GM21737 (cell line): Measurements from ENCODE around the gene PDGFD.
A peak's percentile ranks its signal among the peaks of the same experiment; 100 is the strongest.

ENCODE experiments used
- ATAC-seq: cut with Tn5 transposase; IDR thresholded peaks from one replicate; pipeline ENCODE4 v1.9.1; 2021; ENCODE audit warnings: mild to moderate bottlenecking, moderate library complexity; ENCODE audit not compliant: unreplicated experiment

The PDGFD gene

GRCh38 chr11:104095791-104096190 lies 68.2 kb downstream of the PDGFD start:
- ATAC-seq, result no peak

DNA sequence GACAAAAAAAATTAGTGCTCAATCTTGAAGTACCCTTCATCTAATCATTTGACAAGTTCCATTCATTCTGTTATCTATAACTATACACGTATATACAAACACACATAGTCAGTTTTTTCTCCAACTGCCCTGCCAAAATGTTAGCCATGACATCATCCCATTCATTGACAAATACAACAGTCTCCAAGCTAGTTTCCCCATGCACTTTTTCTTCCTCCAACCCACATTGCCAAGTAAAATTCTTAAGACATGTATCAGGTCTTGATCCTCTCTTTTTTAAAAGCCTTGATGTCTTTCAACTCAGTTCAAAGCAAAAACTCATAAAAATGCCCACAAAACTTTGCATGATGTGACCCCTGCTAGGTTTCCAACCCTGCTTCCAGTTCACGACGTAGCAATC lies 69.4 kb downstream of the PDGFD start:
- ATAC-seq, result no peak

GRCh38 chr11:104093426-104094280 lies 70.3 kb downstream of the PDGFD start:
- ATAC-seq, result no peak

DNA sequence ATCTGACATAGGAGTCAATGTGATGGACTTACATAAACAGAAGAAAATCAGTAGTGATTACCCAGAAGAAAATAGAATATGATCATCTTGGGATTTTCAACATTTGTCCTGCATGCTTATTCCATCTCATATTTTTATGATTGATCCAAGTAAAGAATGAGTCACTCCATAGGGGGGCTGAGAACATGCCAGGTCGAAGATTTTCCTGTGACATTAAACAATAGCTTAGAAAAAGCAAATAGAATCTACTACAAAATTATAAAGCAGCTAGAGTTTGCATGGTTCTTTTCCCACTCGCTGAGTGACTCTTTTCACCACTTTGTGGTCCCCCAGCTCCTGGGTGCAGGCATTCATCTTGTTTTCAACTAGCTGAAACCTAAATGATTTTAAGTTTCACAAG lies 71.2 kb downstream of the PDGFD start:
- no peak for ATAC-seq

DNA sequence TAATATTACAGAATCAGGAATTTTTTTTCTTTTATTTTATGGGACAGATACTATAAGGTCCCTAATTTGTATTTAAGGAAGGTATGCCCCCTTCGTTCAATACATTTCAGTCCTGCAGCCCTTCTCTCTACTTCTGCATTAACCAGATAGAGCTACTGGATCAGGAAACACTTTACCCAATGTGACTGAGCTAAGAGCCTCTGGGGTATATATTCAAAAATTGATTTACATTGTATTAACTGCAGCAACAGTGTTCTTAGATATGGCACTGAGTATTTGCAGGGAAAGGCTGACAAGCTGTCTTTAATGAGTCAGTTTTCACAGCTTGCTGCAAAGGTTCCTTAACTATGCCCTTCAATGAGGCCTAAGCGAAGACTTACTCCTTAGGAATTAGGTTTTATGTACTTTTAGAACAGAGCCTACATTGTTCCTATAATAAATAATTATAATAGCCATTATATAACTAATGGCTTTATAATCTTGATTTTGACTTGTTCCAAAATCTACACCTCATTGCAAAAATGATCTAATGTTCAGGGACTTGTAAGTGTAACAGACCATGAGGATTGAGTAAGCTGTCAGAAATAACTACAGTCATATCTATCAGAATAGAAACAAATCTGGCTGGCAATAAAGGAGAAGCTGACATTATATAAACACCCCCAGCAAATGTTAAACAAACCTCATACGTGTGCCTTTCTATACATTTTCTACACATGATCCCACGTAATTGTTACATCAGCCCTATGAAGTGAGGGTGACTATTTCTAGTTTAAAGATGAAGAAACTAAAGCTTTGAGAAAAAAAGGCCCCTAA lies 72.5 kb downstream of the PDGFD start:
- no peak for ATAC-seq

DNA sequence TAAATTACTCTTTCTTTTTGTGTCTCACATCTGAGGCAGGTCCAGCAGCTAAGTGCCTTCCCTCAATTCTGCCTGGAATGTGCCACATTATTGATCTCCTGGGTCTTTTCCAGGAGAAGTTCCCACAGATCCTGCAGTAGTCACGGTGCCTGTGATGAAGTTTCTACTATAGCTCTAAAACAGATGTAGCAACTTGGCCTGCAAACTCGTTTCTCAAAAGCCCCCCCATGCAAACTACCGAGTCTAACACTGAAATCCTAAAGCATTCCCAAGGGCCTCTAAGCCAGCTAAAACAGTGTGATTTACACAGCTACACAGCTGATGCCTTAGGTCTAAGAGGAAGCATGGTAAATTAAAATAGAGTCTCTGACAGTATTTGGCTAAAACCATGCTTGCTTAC lies 73.2 kb downstream of the PDGFD start:
- no peak for ATAC-seq

GRCh38 chr11:104089481-104089880 lies 74.5 kb downstream of the PDGFD start:
- no peak for ATAC-seq

- no peak for ATAC-seq
Observed at GRCh38 chr11:104086621-104087020, 77.3 kb downstream of the PDGFD start.

DNA sequence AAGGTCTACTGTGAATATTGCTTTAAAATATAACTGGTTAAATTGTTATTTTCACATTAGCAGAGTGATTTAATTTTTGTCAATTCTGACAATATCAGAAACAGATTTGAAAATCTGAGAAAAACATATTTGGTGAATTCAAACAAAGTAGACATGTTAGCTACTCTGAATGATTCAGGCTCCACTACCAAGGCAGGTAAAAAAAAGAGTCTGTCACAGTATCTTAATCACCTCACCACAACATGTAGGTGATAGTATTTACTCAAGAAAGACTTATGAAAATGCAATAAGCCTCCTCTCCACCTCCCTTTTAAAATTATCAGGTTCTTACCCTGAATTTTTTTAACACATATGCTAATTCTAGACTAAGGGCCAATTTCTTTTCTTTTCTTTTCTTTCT lies 85.0 kb downstream of the PDGFD start:
- ATAC-seq, result no peak

DNA sequence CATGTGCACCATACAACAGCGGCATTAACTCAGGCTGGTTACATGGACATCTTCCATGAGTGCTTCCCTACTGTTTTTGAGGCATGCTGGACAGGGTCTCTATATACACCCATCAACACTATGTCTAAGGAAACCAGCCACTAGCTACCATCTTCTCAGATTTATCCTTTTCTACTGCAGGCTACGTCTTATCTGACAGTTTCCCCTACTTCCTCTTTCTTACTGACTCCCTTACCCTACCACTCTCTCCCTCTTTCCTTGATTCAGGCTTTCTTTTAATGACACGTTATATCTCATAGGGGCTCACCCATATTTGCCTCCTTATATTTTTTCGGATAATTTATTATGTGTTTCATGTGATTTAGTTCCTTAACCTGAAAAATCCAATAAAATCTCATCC lies 85.7 kb downstream of the PDGFD start:
- no peak for ATAC-seq

DNA sequence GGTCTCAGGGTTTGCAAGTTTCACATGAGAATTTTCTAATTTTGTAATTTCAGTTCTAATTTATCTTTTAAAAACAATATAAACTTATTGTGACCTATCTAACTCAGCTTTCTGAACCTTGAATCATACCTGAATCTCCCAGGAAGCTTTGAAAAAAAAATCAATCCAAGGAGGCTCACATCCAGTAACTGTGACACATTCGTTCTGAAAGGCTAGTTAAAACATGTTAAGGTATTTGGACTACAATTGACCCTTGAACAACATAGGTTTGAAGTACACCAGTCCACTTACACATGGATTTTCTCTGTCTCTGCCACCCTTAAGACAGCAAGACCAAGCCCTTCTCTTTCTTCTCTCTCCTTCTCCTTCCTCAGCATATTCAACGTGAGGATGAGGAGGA lies 87.5 kb downstream of the PDGFD start:
- ATAC-seq, result no peak

GRCh38 chr11:104075706-104076105 lies 88.2 kb downstream of the PDGFD start:
- ATAC-seq, result no peak

DNA sequence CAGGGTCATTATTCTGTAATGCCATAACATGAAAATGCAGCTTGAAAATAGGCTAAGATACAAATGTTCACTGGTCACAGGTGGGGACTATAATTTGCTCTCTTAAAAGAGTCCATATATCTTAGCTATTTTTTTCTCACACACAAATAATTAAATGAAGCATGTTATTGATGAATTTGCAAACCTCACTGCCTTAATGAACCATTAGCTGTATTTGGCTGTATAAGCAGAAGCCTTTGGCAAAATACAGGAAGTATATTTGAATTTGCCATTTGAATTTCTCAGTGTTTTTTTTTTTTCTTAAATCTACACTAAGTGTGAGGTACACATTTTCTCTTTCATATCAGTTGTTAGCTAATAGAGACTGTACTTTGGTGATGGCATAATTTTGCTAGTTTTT lies 88.9 kb downstream of the PDGFD start:
- no peak for ATAC-seq

DNA sequence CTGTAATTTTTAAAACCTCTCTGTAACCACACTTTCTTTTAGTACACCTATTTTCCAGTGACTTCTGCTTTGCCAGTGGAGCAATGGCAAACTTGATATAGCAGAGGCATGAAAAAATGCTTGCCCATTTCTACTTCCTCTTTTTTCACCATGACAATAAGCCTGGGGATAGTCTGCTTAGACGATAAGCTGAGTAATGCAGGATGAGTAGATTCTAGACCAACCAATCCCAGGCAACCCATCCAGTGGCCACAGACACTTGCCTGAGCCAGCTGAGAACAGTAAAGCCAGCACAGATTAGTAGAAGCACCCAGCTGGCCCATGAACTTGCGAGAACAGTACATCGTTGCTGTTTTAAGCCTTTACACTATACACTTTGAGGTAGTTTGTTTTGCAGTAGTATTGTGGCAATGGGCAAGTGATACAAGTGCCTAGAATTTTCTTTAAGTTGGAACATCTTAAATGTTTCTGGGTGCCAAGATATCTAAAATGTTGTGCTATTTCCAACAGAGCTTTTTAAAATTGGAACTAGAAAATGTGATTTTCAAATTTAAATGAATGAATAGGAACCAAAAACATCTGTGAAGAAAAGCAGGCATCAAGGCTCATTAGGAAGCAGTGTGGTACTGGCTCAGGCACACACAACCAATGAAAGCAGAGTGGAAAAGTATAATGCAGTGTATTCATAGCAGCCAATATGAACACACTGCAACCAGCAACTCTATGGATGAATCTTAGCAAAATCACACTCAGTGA lies 89.8 kb downstream of the PDGFD start:
- ATAC-seq, result peak; percentile 84

DNA sequence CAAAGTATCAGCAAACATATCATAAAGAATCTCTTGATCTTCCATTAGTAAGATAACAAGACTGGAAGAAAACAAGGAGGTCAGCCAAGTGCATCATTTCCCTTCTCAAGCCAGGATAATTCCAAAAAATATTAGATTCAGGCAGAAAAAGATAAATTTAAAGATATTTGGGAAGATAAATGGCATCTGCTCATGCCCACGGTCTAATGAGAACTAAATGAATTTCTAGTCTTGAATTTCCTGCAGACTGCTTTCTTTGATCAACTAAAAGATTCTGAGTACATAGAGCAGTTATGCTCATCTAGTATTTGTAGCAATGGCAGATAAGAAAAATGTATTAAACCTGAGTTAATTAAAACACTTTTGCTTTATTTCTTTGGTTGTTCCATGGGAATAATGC lies 96.4 kb downstream of the PDGFD start:
- no peak for ATAC-seq

GRCh38 chr11:104064034-104064630 lies 99.8 kb downstream of the PDGFD start:
- no peak for ATAC-seq

- ATAC-seq, result no peak
Observed at GRCh38 chr11:104061853-104062521, 102.0 kb downstream of the PDGFD start.

GRCh38 chr11:104060820-104061219 lies 103.1 kb downstream of the PDGFD start:
- ATAC-seq, result no peak

DNA sequence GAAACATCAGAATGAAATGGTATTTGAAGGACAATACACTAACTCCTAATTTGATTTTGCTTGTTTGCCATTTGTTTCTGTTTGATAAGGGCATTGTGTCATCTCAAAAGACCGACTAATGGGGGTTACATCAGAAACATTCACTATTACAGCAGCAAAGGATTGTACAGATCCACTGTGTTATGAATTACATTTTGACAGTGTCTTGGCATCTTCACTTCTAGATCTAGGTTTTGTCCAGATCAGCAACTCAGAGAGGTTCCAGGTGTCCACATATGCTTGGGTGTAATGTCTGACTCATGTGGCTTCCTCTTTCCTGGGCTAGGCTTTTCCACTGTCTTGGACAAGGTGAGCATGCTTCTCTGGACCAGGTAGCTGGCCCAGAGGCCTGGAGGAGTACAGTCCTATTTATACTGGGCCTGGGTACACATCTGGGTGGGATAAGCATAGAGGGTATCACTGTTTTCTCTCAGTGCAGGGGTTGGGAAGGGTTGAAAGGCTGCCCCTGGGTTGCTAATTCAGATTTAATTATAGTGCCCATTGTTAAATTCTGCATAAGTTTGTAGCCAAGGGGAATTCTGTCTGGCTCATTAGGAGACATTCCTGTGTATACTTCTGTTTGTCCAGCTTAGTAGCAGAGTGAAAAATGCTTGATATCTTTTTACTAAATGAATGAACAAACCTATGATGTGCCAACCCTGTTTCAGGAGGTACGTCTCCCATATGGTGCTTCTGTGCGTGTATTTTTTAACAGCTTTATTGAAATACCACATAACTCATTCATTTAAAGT lies 103.7 kb downstream of the PDGFD start:
- no peak for ATAC-seq

- no peak for ATAC-seq
Observed at GRCh38 chr11:104058680-104059079, 105.3 kb downstream of the PDGFD start.
